ENCODE data around the gene OLA1.

OLA1 gene

DNA sequence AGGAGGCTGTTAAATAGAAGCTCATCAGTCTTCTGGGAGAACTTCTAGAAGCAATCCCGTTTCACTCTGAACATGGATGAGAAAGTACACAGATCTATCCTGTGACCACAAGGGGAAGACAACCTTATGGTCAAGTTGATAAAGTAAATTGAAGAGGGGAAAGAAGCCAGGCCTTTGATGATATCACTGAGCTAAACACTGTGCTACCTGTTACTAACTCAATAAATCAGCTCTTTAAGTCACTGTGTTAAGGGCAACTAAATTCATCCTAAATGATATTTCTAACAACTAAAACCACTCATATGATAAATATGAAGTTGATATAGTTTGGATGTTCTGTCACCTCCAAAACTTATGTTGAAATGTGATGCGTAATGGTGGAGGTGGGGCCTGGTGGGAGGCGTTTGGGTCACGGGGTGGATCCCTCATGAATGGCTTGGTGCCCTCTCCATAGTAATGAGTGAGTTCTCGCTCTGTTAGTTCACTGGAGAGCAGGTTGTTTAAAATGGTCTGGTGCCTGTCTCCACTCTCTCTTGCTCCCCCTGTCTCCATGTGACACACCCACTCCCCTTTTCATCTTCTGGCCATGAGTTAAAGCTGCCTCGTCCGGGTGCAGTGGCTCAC lies 23.6 kb downstream of the OLA1 start:
- DNase-seq (ENCODE audit: low read depth) = no peak

DNA sequence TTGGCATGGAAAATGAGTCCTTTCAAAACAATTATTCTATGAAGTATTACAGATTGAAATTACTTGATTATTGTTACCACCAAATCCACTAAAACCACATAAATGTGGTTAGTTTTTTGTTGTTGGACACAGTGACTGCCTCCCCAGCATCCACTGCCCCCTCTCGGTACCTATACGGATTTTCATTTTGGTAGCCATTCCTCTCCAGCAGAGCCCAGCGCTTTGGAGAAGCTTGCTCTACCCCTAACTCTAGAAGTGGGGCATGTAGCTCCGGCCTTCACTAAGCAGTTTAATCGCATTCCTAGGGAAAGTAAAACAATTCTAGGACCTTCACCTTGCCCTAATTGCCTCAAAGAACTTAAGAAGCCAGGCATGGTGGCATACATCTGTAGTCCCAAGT lies 24.2 kb downstream of the OLA1 start:
- no peak for DNase-seq (ENCODE audit: low read depth)

DNA sequence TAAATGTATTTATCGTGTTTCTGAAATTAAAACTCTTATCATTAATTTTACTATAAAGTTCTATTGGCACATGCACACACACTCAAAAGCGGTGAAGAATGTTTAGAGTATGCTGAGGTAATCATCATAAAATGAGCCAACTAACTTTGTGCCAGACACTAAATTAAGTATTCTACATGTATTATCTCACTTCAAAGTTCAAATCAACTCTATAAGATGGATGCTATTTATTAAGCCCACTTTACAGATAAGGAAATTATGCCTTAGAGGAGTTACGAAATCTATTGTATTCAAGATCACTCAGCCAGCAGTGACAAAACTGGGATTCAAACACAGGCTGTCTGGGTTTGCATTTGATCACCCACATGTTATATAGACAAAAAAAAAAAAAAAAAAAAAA lies 24.9 kb downstream of the OLA1 start:
- no peak for DNase-seq (ENCODE audit: low read depth)

DNA sequence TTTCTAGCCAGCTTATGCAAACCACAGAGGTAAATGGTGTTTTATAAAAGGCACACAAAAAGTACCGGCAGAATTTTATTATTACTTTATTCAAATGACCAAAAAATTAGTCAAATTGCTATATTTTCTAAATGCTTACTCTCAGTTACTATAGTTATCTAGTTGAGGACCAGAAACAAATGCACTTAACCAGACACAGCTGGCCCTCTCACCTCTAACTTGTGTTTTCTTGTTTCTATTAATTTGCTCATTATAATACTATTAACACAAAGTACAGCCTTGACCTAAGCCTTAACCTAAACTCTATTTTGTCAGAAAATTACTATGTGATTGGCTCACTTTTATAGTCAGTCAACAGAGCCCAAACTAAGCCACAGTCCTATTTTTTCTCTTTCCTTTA lies 26.2 kb downstream of the OLA1 start:
- no peak for DNase-seq (ENCODE audit: low read depth)

DNA sequence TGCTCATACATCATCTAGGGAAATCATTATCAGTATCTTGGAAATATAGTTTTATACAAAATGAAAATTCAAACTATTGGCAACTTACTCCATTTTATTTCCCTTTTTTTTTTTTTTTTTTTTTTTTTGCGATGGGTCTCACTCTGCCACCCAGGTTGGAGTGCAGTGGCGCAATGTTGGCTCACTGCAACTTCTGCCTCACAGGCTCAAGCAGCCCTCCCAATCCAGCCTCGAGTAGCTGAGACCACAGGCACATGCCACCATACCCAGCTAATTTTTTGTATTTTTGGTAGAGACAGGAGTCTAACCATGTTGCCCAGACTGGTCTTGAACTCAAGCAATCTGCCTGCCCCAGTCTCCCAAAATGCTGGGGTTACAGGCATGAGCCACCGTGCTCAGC lies 29.0 kb downstream of the OLA1 start:
- no peak for DNase-seq (ENCODE audit: low read depth)

DNA sequence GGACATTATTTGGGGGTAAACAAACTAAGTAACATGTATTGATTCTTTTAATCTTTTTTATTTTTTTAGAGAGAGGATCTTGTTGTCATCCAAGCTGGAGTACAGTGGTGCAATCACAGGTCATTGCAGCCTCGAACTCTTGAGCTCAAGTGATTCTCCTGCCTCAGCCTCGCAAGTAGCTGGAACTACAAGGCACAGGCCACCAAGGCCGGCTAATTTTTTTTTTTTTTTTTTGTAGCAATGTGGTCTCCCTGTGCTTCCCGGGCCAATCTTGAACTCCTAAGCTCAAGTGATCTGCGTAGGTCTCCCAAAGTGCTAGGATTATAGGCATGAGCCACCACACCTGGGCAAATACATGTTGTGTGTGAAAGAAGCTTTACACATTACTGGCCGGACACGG lies 29.6 kb downstream of the OLA1 start:
- DNase-seq (ENCODE audit: low read depth) = no peak

DNA sequence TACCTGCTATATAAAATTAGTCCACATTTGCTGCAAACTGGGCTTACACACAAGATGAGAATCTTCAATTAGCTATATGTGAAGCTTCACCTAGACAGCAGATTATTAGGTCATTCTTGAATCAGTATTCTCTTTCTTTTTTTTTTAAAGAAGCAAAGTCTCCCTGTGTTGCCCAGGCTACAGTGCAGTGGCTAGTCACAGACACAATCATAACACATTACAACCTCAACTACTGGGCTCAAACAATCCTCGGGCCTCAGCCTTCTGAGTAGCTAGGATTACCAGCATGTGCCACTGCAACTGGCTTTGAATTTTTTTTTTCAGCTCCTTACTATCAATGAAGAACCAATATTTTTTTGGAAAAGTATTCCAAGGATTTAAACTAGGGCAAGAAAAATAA lies 30.5 kb downstream of the OLA1 start:
- DNase-seq (ENCODE audit: low read depth) = no peak

DNA sequence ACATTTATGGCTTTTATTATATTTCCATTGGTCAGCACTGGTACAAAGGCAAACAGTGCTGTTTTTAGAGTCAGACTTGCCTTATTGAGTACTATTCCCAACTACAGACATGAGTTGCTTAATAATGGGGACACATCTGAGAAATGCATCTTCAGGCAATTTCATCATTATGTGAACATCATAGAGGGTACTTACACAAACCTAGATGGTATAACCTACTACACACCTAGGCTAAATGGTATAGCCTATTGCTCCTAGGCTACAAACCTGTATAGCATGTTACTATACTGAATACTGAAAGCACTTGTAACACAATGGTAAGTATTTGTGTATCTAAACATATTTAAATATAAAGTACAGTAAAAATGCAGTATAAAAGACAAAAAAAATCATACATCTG lies 36.4 kb downstream of the OLA1 start:
- no peak for DNase-seq (ENCODE audit: low read depth)

DNA sequence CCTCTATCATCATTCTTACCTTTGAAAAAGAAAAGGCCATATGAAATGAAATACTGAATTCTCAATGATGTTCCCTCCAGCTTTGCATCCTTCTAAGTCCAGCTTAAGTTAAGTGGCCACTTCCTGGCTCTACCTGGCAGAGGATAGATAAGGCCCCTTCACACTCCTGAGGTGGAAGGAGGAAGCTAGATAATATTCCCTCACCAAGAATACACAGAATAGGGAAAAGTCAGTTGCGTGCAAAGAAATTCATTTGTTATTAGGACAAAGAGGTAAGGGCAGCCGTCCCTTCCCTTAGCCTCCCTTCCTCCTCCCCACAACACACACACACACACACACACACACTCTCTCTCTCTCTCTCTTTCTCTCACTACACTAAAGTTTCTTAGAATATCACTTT lies 37.5 kb downstream of the OLA1 start:
- no peak for DNase-seq (ENCODE audit: low read depth)

DNA sequence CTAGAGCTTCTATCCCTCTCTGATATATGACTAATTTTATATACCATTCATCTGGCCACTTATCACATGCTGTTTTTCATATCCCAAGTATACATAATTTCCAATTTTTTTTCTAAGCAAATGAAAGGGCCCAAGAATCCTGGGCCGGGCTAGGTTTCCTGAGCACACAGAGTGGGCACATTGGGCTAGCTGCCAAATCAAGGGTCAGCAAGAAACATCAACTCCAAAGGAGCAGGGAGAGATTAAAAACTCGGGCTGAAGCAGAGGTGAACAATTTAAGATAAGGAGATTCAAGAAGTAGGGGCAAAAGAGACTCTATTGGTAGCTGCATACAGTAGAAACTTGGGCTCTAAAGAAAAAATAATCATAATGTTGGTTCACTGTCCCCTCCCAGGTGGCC lies 39.0 kb downstream of the OLA1 start:
- no peak for DNase-seq (ENCODE audit: low read depth)

DNA sequence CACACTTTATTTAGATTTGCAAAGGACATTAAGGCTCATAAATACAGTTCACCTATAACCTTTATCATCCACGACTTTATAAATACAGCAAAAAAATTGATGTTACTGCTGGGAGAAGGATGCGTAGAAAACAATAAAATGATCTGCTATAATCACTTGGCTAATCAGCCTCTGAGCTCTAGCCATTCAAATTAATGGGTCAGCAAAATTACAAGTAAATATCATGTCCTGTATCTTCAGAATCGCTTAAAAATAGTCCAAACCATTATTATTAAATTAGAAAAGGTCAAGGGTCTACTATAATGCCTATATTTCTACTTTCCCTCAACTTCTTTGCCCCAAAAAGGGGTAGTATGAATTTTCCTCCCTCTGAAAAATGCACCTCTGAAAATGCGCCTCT lies 40.3 kb downstream of the OLA1 start:
- no peak for DNase-seq (ENCODE audit: low read depth)

DNA sequence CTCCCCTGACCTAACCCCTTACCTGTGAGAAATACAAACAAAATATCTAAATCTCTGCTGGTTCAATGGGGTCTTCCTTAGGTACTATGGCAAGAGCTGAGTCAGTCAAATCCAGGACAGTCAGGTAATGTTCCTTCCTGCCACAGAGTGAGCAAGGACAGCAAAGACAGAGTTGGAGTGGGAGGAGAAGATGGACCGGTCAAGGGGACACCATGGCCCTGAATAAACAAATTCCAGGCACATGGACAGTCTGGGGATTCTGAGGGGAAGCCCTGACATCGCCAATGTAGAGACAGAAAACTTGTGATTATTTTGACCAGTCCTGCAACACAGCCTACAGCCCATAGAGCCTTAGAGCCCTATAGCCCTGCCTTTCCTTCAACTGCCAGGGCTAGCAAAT lies 42.8 kb downstream of the OLA1 start:
- DNase-seq (ENCODE audit: low read depth) = no peak

DNA sequence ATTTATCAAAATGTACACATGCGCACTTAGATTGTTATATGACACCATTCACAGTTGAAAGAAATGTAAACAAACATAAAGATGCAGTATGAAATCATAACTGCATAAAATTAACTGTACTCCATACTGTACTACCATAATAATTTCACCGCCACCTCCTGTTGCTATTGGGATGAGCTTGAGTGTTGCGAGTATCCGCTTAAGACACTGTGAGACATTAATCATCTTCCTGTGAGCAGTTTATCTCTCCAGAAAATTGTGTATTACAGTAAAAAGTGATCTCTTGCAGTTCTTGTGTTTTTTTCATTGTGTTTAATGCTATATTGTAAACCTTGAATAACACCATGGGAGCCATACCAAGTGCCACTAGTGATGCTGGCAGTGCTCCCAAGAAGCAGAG lies 46.1 kb downstream of the OLA1 start:
- DNase-seq (ENCODE audit: low read depth) = no peak

DNA sequence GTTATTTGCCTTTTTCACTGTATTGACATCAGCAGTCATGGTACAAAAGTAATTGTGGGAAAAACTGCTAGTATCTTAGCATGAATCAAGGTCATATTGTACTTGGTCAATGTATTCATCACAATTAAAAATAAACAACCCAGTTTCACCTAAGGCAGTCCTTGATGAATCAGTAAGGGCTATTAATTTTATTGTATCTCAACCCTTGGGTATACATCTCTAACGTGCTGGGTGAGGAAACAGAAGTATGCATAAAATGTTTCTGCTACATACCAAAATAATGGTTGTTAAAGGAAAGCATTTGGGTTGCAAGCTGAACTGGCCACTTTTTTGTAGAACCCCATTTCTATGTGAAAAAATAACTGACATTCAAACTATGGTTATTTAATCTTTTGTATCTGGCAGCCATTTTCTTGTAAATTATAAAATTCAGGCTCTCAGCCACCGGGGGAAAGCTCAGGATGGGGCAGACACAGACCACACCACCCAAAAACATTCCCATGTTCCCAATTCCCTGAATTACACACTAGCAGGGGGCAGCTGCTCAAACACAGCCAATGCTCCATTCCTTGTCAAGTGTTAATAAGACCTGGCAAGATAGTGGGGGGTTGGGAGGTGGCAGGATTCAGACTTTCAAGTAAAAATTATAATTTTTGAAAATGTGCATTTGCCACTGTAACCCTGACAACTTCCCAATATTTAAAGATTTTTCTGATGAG lies 49.3 kb downstream of the OLA1 start:
- DNase-seq (ENCODE audit: low read depth) = no peak

DNA sequence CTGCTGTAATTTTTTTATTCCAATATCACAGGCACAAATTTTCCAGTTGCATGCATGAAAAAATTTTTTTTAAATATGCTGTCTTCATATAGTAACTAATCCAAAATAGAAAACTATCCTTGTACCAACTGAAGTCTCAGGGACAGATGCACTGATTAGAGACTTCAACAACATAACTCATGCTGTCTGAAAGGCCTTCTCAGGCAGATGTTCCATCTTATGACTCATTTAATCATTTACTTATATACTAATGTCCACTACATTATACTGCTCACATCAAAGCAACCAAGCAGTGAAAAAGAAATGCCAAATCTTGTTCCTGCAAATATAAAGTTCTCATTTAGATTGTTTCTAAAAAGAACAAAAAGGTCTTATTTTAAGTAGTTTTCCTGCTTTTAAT lies 53.1 kb downstream of the OLA1 start:
- DNase-seq (ENCODE audit: low read depth) = no peak

DNA sequence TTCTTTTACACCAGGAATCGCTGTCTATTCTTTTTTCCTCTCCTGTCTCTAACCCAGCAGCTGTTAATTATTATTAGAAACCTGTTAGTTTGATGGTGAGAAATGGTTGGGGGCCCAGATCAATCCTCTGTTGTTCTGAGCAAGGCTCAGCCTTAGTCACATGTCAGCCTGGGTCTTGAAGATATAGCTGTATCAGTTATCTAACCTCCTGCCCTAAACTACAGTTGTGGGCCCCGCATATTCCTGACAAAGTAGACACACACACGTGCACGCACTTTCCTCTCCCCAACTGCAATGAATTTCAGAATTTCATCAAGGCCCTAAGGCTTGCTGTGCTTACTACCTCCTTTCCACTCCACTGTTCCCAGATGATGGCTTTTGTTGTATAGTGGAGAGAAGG lies 54.6 kb downstream of the OLA1 start:
- no peak for DNase-seq (ENCODE audit: low read depth)

DNA sequence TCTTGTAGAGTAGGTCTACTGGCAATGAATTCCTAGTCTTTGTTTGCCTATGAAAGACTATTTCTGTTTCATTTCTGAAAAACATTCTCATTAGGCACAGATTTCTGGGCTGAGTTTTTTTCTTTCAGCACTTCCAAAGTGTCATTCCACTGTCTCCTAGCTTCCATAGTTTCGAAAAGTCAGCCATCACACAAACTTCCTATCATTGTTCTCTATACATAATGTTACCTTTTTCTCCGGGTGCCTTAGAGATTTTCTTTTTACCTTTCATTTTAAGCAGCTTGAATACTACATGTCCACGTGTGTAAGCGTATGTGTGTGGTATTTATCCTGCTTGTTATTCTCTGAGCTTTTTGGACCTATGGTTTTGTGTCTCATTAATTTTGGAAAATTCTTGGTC lies 55.7 kb downstream of the OLA1 start:
- DNase-seq (ENCODE audit: low read depth) = no peak

DNA sequence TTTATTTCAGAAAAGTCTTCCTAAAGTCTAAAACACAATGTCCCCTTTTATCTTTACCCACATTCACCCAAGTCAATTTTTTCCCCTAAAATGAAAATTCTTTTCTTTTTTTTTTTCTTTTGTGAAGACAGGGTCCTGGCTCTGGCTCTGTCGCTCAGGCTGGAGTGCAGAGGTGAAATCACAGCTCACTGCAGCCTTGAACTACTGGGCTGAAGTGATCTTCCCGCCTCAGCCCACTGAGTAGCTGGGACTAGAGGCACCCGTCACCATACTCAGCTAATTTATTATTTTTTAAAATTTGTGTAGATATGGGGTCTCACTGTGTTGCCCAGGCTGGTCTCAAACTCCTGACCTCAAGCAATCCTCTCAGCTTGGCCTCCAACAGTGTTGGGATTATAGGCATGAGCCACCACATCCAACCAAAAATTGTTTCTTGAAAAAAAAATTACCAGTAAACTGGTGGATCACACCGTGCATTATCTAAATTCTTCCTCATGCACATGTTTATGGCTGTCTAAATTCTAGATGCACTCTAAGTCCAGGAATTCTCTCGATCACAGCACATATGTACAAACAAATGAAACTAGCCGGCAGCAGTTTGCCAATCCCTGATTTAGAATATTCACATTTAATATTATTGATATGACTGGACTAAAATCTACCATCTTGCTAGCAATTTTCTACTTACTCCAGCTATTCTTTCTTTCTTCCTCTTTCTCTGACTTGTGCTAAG lies 56.8 kb downstream of the OLA1 start:
- DNase-seq (ENCODE audit: low read depth) = no peak

DNA sequence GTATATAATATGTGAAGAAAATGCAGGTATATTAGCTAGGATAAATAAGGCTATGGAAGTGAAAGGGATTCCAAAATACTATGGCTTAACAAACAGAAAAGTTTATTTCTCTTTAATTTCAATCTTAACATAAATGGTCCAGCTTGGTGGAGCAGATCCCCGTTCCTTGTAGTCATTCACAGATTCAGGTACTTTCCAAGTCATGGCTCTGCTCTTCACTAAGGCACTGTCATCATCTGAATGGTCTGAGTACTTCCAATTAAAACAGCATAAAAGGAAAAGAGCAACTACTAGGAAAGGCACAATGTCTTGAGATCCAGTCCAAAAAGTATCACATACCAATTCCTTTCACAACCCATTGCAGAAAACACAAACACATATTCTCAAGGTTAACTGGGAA lies 63.4 kb downstream of the OLA1 start:
- DNase-seq (ENCODE audit: low read depth) = no peak

DNA sequence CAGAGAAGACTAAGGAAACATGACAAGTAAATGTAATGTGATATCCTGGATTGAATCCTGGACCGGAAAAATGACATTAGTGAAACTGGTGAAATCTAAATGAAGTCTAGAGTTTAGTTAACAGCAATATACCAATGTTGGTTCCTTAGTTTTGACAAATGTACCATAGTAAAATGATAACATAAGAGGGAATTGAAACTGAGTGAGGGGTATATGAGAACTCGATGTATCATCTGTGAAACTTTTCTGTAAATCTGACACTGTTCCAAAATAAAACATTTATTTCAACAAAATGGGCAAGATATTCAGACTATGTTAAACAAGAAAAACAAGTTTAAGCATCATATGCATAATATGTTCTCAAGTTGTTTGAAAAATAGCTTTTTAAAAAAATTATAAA lies 63.8 kb downstream of the OLA1 start:
- no peak for DNase-seq (ENCODE audit: low read depth)

DNA sequence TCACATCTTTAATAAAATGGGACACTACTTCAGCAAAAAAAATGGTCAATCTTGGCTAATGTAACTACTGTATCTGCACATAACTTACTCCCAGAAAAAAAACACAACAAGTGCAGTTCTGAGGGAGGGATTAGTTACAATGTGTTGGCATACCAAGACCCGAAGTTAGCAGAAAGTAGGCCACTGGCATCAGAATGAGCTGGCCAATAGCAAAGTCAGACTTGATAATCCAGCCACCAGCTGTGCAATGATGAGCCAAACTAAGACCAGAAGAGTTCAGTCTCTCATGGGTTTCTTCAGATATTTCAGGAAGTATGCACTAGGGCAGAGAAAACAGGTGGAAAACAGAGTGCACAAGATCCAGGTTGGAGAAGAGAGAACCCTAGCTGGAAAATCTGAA lies 65.3 kb downstream of the OLA1 start:
- DNase-seq (ENCODE audit: low read depth) = no peak

DNA sequence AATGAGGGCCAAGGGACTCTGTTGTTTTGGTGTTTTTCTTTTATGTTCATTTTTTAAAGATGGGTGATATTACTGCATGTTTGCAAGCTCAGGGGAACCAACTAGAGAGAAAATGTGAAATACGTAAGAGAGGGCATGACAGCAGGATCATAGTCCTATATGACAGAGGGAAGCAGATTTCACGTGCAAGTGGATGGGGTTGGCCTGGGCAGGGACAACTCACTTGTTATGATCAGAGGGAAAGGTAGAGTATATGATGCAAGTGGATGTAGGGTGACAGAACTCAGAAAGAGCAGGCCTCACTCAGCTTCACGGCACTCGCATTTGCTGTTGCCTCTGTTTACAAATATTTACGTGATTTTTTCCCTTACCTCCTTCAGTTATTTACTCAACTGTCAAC lies 67.0 kb downstream of the OLA1 start:
- no peak for DNase-seq (ENCODE audit: low read depth)

DNA sequence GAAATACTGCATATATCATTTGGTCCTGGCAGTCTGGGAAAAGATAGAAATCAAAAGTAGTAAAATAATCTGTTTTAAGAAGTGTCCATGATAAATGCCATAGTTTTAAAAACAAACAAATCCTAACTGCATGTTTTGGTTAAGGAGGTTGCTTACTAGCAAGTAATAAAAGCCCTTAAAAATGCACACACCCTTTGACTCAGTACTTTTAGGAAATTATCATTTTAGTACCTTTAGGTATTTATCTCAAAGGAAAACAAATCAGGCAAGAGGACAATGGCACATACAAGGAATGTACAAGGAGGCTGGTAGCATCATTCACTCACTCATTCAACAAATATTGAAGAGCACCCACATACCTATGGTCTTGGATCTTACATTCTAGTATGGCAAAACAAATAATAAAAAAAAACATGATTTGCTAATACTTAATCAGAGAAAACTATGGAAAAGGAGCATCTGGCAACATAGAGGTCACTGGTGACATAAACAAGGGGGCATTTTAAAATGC lies 67.6 kb downstream of the OLA1 start:
- no peak for DNase-seq (ENCODE audit: low read depth)
